Measurements from ENCODE around the gene BCL2L2.

BCL2L2 gene

DNA sequence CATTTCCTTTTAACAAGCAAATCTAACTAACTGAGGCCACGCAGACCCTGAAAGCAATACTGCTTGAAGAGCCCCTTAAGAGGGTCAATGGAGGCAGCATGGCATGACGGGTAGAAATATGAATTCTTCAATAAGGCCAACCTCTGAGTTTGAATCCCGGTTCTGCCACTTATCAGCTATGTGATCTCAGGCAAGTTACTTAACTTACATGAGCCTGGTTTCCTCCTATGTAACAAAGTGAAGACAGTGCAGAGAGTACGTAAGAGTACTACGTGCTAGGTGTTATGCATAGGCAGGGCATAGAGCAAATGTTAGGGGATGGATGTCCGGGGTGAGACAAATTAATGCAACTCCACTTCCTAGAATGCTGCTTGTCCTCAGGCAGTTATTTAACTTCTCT lies 25.4 kb upstream of the BCL2L2 start:
- TF ChIP-seq CTCF (conservative IDR thresholded peaks at IDR 0.05; ENCODE audit: low read length): no peak
- no peak overlapping the region for H3K4me3 ChIP-seq (ENCODE audit: low read length)
- no peak for DNase-seq (ENCODE audit: low read depth)

DNA sequence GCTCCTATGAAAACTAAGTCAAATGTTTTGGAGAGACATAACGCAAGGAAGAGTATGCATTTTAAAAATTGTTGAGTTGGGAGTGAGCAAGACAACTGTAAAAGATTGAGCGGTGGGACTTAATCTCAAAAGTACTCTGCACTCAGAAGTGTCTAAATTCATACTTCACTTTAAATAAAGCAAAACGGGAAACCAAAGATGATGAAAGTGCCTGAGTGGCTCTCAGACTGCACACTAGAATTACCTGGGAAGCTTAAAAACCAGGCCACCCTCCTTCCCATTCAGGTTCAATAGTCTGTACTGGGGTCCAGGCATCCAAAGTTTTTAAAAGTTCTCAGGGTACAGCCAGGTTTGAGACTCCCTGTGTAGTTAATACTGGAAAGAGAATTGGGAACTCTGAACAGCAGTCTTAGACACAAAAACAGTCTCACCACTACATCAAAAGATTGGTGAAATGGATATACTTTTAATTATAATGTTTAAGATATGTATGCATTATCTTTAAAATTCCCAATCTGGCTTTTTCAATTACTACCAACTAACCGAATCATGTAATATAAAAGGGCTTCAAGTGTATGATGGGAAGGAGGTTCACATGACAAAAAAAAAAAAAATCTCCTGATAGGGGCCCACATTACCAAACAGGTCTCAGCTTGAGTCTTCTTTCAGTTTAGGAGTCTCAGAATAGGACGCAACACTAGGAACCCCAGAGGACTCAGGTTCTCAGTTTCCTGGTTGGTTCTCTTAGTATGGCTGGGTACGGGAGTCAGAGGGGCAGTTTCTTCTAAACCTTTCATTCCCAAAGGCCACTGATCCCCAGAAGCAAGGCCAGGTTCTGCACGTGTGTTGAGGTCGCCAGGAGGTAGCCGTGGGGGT lies 21.7 kb upstream of the BCL2L2 start:
- no peak for DNase-seq (ENCODE audit: low read depth)
- H3K4me3 ChIP-seq (ENCODE audit: low read length): peak overlapping the region; percentile 85
- no peak for TF ChIP-seq CTCF (conservative IDR thresholded peaks at IDR 0.05; ENCODE audit: low read length)

- TF ChIP-seq CTCF (conservative IDR thresholded peaks at IDR 0.05; ENCODE audit: low read length): no peak
- H3K4me3 ChIP-seq (ENCODE audit: low read length): peak overlapping the region; percentile 85
- DNase-seq (ENCODE audit: low read depth): no peak
Measured at GRCh38 chr14:23285530-23286019, 21.1 kb upstream of the BCL2L2 start.

- peak; percentile 20; the same call in 1 of the 2 replicates for TF ChIP-seq CTCF (conservative IDR thresholded peaks at IDR 0.05; ENCODE audit: low read length)
- DNase-seq (ENCODE audit: low read depth): peak; percentile 99
- H3K4me3 ChIP-seq (ENCODE audit: low read length): peak within 1 kb of the TSS; percentile 85
Measured at GRCh38 chr14:23286020-23286901, 20.4 kb upstream of the BCL2L2 start, which contains the start of gene HOMEZ. HOMEZ (minus strand) TSS chr14:23286132; CDS start chr14:23285952, 180 bp downstream.

DNA sequence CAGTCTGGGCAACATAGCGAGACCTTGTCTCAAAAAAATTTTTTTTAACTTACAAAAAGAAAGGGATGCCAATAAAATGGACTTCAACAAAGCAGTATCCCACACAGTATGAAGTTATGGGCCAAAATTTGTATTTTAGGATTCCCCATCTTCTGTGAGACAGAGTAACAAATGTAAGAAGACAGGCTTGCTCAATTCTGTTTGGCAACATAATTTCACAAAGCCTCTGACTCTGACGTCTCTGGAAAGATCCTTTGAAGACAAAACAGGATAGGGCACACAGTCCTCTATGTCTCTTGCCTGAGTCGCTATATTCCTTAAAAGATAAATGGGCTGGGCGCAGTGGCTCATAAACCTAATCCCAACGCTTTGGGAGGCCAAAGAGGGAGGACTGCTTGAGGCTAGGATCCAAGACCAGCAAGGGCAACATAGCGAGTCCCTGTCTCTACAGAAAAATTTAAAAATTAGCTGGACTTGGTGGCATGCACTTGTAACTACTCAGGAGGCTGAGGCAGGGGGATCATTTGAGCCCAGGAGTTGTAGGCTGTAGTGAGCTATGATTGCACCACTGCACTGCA lies 19.6 kb upstream of the BCL2L2 start:
- peak overlapping the region; percentile 66 for H3K4me3 ChIP-seq (ENCODE audit: low read length)
- no peak for TF ChIP-seq CTCF (conservative IDR thresholded peaks at IDR 0.05; ENCODE audit: low read length)
- peak; percentile 29 for DNase-seq (ENCODE audit: low read depth)

- no peak overlapping the region for H3K4me3 ChIP-seq (ENCODE audit: low read length)
- peak; percentile 84 for TF ChIP-seq CTCF (conservative IDR thresholded peaks at IDR 0.05; ENCODE audit: low read length)
- peak; percentile 55 for DNase-seq (ENCODE audit: low read depth)
Measured at GRCh38 chr14:23294734-23295561, 11.7 kb upstream of the BCL2L2 start.
